ENCODE data around the gene BCR. TPM values are rescaled to one million over a fixed set of nuclear protein-coding genes. Genes with fewer than 3 reads are reported as not detected.

Gene BCR
- total RNA-seq, 4 donors from 2014 or later: 72.8 to 87.8 (median 79.3) TPM

DNA sequence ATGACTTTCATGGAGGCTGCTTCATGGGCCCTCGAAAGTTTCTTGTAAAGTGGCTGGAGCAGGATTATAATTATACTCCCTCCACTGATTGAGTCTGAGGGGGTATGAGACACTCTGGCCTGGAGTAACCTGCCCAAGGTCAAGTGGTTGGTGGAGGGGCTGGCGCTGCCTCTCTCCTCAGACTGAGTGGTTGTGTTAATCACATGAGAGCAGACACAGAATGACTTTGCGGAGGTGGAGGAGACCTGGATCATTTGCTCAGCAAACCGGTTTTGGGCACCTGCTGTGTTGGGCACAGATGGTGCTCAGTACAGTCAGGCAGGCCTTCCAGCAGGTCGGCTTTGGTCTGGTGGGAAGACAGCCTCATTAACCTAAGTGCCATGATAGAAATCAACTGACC lies 11.8 kb downstream of the BCR start:
- Histone ChIP-seq H3K9me3 (no peaks in the 10 kb centered on the region), H3K4me3 (no peak overlapping the region), H3K36me3 (no peaks in the 10 kb centered on the region), H3K4me1 (peaks cover 28% of the 10 kb centered on the region), H3K27me3 (no peaks in the 10 kb centered on the region), H3K27ac (no peak overlapping the region)
- DNase-seq (ENCODE audit: low spot score in 2 of 2): no peak
- TF ChIP-seq POLR2A (IDR thresholded peaks at IDR 0.05) (no peak), EP300 (IDR thresholded peaks at IDR 0.05) (no peak), POLR2AphosphoS5 (IDR thresholded peaks at IDR 0.05) (no peak)
- TF ChIP-seq, protein P1, sequence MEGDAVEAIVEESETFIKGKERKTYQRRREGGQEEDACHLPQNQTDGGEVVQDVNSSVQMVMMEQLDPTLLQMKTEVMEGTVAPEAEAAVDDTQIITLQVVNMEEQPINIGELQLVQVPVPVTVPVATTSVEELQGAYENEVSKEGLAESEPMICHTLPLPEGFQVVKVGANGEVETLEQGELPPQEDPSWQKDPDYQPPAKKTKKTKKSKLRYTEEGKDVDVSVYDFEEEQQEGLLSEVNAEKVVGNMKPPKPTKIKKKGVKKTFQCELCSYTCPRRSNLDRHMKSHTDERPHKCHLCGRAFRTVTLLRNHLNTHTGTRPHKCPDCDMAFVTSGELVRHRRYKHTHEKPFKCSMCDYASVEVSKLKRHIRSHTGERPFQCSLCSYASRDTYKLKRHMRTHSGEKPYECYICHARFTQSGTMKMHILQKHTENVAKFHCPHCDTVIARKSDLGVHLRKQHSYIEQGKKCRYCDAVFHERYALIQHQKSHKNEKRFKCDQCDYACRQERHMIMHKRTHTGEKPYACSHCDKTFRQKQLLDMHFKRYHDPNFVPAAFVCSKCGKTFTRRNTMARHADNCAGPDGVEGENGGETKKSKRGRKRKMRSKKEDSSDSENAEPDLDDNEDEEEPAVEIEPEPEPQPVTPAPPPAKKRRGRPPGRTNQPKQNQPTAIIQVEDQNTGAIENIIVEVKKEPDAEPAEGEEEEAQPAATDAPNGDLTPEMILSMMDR (IDR thresholded peaks at IDR 0.05): no peak
- 46% methylated on average over 4 of the region's 5 CpGs for WGBS

GRCh38 chr22:23192558-23192957 lies 12.2 kb downstream of the BCR start:
- WGBS: 95% methylated on average over 4 of the region's 4 CpGs

GRCh38 chr22:23193196-23193827 lies 13.0 kb downstream of the BCR start:
- Histone ChIP-seq H3K27me3 (no peaks in the 10 kb centered on the region), H3K36me3 (no peaks in the 10 kb centered on the region), H3K4me3 (no peak overlapping the region), H3K27ac (no peak overlapping the region), H3K9me3 (no peaks in the 10 kb centered on the region), H3K4me1 (peaks cover 28% of the 10 kb centered on the region)
- DNase-seq (ENCODE audit: low spot score in 2 of 2): no peak
- TF ChIP-seq EP300 (IDR thresholded peaks at IDR 0.05): no peak
- TF ChIP-seq POLR2A (IDR thresholded peaks at IDR 0.05): no peak
- TF ChIP-seq, protein P1 (IDR thresholded peaks at IDR 0.05): no peak
- no peak for TF ChIP-seq POLR2AphosphoS5 (IDR thresholded peaks at IDR 0.05)
- 82% methylated on average over 5 of the region's 5 CpGs for WGBS

More at GRCh38 chr22:23192558-23192957, 12.2 kb downstream of the BCR start:
- no peak overlapping the region for H3K27ac ChIP-seq
- no peak for TF ChIP-seq POLR2A (IDR thresholded peaks at IDR 0.05)
- TF ChIP-seq, protein P1 (IDR thresholded peaks at IDR 0.05): no peak
- no peak for TF ChIP-seq POLR2AphosphoS5 (IDR thresholded peaks at IDR 0.05)
- no peak for TF ChIP-seq EP300 (IDR thresholded peaks at IDR 0.05)
- no peak for DNase-seq (ENCODE audit: low spot score in 2 of 2)
- H3K27me3 ChIP-seq: no peaks in the 10 kb centered on the region
- no peaks in the 10 kb centered on the region for H3K9me3 ChIP-seq
- H3K4me3 ChIP-seq: no peak overlapping the region
- peaks cover 28% of the 10 kb centered on the region for H3K4me1 ChIP-seq
- no peaks in the 10 kb centered on the region for H3K36me3 ChIP-seq

DNA sequence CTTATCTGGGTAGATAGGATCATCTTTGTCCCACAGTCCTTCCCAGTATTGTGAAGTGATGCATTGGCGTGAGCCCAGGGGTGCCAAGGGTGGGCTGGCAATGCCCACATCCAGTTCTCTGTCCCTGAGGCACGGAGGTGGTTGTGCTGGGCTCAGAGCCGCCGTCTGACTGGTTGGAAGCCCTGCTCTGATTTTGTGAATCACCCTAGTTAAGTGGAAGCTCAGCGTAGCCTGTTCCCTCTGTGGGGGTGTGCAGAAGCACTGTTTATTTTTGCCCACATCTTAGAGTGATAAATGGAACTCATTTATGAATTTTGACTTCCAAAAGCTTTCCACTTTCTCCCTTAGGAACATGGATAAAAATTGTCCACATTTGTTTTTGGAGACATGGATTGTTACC lies 13.6 kb downstream of the BCR start:
- TF ChIP-seq, protein P1 (IDR thresholded peaks at IDR 0.05): no peak
- TF ChIP-seq POLR2AphosphoS5 (IDR thresholded peaks at IDR 0.05) (no peak), EP300 (IDR thresholded peaks at IDR 0.05) (no peak), POLR2A (IDR thresholded peaks at IDR 0.05) (no peak)
- Histone ChIP-seq H3K27ac (no peak overlapping the region), H3K9me3 (no peaks in the 10 kb centered on the region), H3K27me3 (no peaks in the 10 kb centered on the region), H3K4me3 (no peak overlapping the region), H3K36me3 (no peaks in the 10 kb centered on the region), H3K4me1 (peaks cover 28% of the 10 kb centered on the region)
- WGBS: 33% methylated on average over 1 of the region's 5 CpGs
- DNase-seq (ENCODE audit: low spot score in 2 of 2): no peak

- TF ChIP-seq EP300 (IDR thresholded peaks at IDR 0.05): no peak
- TF ChIP-seq POLR2AphosphoS5 (IDR thresholded peaks at IDR 0.05): no peak
- TF ChIP-seq, protein P1 (IDR thresholded peaks at IDR 0.05): no peak
- TF ChIP-seq POLR2A (IDR thresholded peaks at IDR 0.05): no peak
- H3K27me3 ChIP-seq: no peaks in the 10 kb centered on the region
- no peaks in the 10 kb centered on the region for H3K9me3 ChIP-seq
- 77% methylated on average over 11 of the region's 11 CpGs for WGBS
- H3K4me1 ChIP-seq: peaks cover 31% of the 10 kb centered on the region
- H3K36me3 ChIP-seq: no peaks in the 10 kb centered on the region
- H3K4me3 ChIP-seq: no peak overlapping the region
- DNase-seq (ENCODE audit: low spot score in 2 of 2): no peak
- no peak overlapping the region for H3K27ac ChIP-seq
Measured at GRCh38 chr22:23196165-23196564, 15.9 kb downstream of the BCR start.

Data from suprapubic skin (tissue), 4 donors.